Left lung (tissue), 10 donors: ENCODE data around the gene SND1. TPM values are rescaled to one million over a fixed set of nuclear protein-coding genes. Genes with fewer than 3 reads are reported as not detected.

Source experiments
- ATAC-seq: fragments of 200-7000 bp; cut with Tn5 transposase; one replicate; pipeline ENCODE4 v1.9.1; 2020; ENCODE audit warnings: moderate library complexity
- DNase-seq, 4 donors: peaks; one replicate each; pipeline ENCODE4 v3.0.0-alpha.2; 2013 to 2020
- H3K27ac ChIP-seq, 2 donors: fragments of 200-600 bp; sonication (generic) in 1 of 2; one replicate each; pipeline versions ENCODE4 v1.5.0 to v1.8.0; 2020 to 2021
- H3K27me3 ChIP-seq, 2 donors: fragments of 200-600 bp; sonication (generic) in 1 of 2; one replicate each; pipeline versions ENCODE4 v1.5.0 to v1.8.0; 2020 to 2021
- H3K36me3 ChIP-seq, 2 donors: fragments of 200-600 bp; sonication (generic) in 1 of 2; one replicate each; pipeline versions ENCODE4 v1.5.0 to v1.8.0; 2020 to 2021
- H3K4me1 ChIP-seq, 2 donors: fragments of 200-600 bp; one replicate each; pipeline ENCODE4 v1.8.0; 2021
- H3K4me3 ChIP-seq, 2 donors: fragments of 200-600 bp; sonication (generic) in 1 of 2; one replicate each; pipeline versions ENCODE4 v1.5.0 to v1.8.0; 2020 to 2021; ENCODE audit warnings: mild to moderate bottlenecking in 1 of 2
- H3K9me3 ChIP-seq, 2 donors: fragments of 200-600 bp; sonication (generic) in 1 of 2; one replicate each; pipeline versions ENCODE4 v1.5.0 to v1.8.0; 2020 to 2021
- CTCF ChIP-seq, 2 donors: fragments of 200-600 bp; sonication (generic) in 1 of 2; IDR thresholded peaks; one replicate each; pipeline versions ENCODE4 v1.5.0 to v1.8.0; 2021; ENCODE audit warnings: antibody characterized with exemption in 2 of 2
- intact Hi-C, 2 donors: fragments of 100-400 bp; cut with DNase I; formaldehyde crosslinking; loops; one replicate each; pipeline versions ENCODE4 v1.11.2 to v1.14.2; 2022
- polyA plus RNA-seq, 6 donors: library from polyadenylated mRNA; unstranded; fragments of 120-200 nt; gene quantifications; one replicate each; pipeline ENCODE4 v1.2.1, GENCODE V29; 2013; ENCODE audit not compliant: insufficient read length in 6 of 6
- total RNA-seq, 2 donors: library from RNA; stranded (reverse); fragmentation: NEBNext Ultra II Directional; extraction: Animal tissue kit (Norgen Biotek cat#: 25700); gene quantifications; one replicate each; pipeline ENCODE4 v1.2.1, GENCODE V29; 2021
- donor health status: DM: no; HTN: yes; CAD: no.
- donor health status: DM: no; HTN: no; CAD: no.

The SND1 gene
- total and polyA plus RNA-seq, 8 donors = 141 to 229 (median 156) TPM

GRCh38 chr7:127909424-127910152 lies 257.6 kb downstream of the SND1 start:
- Histone ChIP-seq H3K9me3 (no peaks in the 10 kb centered on the region), H3K4me1 (peaks cover 0 to 13% of the 10 kb centered on the region in 2 donors), H3K4me3 (no peak overlapping the region), H3K36me3 (peaks cover 0 to 22% of the 10 kb centered on the region in 2 donors), H3K27me3 (no peaks in the 10 kb centered on the region), H3K27ac (no peak overlapping the region)
- DNase-seq (no peak), ATAC-seq (no peak)
- TF ChIP-seq CTCF (IDR thresholded peaks at IDR 0.05) = no peak
- intact Hi-C loops = no loop called here

- no peak for ATAC-seq
- intact Hi-C loops = no loop called here
Observed at GRCh38 chr7:127910670-127911069, 258.7 kb downstream of the SND1 start.

GRCh38 chr7:127911968-127912511 lies 260.0 kb downstream of the SND1 start:
- no peak for ATAC-seq
- no peaks in the 10 kb centered on the region for H3K27me3 ChIP-seq
- H3K4me3 ChIP-seq = no peak overlapping the region
- TF ChIP-seq CTCF (IDR thresholded peaks at IDR 0.05) = no peak
- no peaks in the 10 kb centered on the region for H3K9me3 ChIP-seq
- peaks cover 0 to 11% of the 10 kb centered on the region in 2 donors for H3K36me3 ChIP-seq
- H3K27ac ChIP-seq = no peak overlapping the region
- intact Hi-C loops = no loop called here
- H3K4me1 ChIP-seq = peaks cover 0 to 3% of the 10 kb centered on the region in 2 donors
- no peak for DNase-seq

More at GRCh38 chr7:127910670-127911069, 258.7 kb downstream of the SND1 start:
- DNase-seq = no peak
- H3K27ac ChIP-seq = no peak overlapping the region
- peaks cover 0 to 17% of the 10 kb centered on the region in 2 donors for H3K36me3 ChIP-seq
- H3K27me3 ChIP-seq = no peaks in the 10 kb centered on the region
- H3K4me3 ChIP-seq = no peak overlapping the region
- H3K4me1 ChIP-seq = peaks cover 0 to 4% of the 10 kb centered on the region in 2 donors
- no peak for TF ChIP-seq CTCF (IDR thresholded peaks at IDR 0.05)
- H3K9me3 ChIP-seq = no peaks in the 10 kb centered on the region

GRCh38 chr7:127912901-127913300 lies 260.9 kb downstream of the SND1 start:
- TF ChIP-seq CTCF (IDR thresholded peaks at IDR 0.05) = no peak
- H3K27me3 ChIP-seq = no peaks in the 10 kb centered on the region
- H3K4me3 ChIP-seq = no peak overlapping the region
- no peak for DNase-seq
- intact Hi-C loops = no loop called here
- H3K27ac ChIP-seq = no peak overlapping the region
- H3K4me1 ChIP-seq = peaks cover 0 to 3% of the 10 kb centered on the region in 2 donors
- H3K36me3 ChIP-seq = peaks cover 0 to 11% of the 10 kb centered on the region in 2 donors
- ATAC-seq = peak; percentile 48
- H3K9me3 ChIP-seq = no peaks in the 10 kb centered on the region

- H3K4me1 ChIP-seq = peaks cover 0 to 3% of the 10 kb centered on the region in 2 donors
- no peak overlapping the region for H3K4me3 ChIP-seq
- ATAC-seq (no peak), DNase-seq (peak in 1 of 4 donors; percentile 51)
- intact Hi-C loops = no loop called here
- no peak overlapping the region for H3K27ac ChIP-seq
- H3K27me3 ChIP-seq = no peaks in the 10 kb centered on the region
- TF ChIP-seq CTCF (IDR thresholded peaks at IDR 0.05) = no peak
- H3K36me3 ChIP-seq = peaks cover 0 to 11% of the 10 kb centered on the region in 2 donors
- no peaks in the 10 kb centered on the region for H3K9me3 ChIP-seq
Observed at GRCh38 chr7:127913686-127914085, 261.7 kb downstream of the SND1 start.
